Measurements from ENCODE around the gene SLC25A48.

DNA sequence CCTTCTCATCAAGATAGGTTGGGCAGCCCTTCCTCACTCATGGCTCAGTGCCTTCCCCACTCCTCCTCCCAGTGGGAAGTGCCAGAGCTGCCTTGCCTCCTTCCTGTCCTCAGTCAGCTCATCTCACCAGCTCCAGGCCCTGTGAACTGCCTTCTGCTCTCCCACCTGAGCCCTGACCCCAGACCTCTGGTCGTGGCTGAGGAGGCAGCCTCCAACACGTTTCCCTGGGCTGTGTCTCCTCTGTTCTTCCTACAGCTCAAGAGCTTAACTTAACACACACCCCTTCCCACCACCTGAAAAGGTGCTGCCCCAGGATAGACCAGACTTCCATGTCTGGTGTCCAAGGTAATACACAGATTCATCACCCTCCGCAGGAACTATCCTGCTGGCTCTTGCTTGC, 40.0 kb downstream of the SLC25A48 start:
- TF ChIP-seq EP300 (IDR thresholded peaks at IDR 0.05) (no peak), POLR2A (IDR thresholded peaks at IDR 0.05) (no peak)
- TF ChIP-seq, protein P1, sequence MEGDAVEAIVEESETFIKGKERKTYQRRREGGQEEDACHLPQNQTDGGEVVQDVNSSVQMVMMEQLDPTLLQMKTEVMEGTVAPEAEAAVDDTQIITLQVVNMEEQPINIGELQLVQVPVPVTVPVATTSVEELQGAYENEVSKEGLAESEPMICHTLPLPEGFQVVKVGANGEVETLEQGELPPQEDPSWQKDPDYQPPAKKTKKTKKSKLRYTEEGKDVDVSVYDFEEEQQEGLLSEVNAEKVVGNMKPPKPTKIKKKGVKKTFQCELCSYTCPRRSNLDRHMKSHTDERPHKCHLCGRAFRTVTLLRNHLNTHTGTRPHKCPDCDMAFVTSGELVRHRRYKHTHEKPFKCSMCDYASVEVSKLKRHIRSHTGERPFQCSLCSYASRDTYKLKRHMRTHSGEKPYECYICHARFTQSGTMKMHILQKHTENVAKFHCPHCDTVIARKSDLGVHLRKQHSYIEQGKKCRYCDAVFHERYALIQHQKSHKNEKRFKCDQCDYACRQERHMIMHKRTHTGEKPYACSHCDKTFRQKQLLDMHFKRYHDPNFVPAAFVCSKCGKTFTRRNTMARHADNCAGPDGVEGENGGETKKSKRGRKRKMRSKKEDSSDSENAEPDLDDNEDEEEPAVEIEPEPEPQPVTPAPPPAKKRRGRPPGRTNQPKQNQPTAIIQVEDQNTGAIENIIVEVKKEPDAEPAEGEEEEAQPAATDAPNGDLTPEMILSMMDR (IDR thresholded peaks at IDR 0.05) = no peak

Data from ovary (tissue), 3 donors.